ENCODE data around the gene MINDY4B. TPM values are rescaled to one million over a fixed set of nuclear protein-coding genes. Genes with fewer than 3 reads are reported as not detected.

The MINDY4B gene
- not detected for total RNA-seq
- 0.16 TPM for total RNA-seq (2013)

DNA sequence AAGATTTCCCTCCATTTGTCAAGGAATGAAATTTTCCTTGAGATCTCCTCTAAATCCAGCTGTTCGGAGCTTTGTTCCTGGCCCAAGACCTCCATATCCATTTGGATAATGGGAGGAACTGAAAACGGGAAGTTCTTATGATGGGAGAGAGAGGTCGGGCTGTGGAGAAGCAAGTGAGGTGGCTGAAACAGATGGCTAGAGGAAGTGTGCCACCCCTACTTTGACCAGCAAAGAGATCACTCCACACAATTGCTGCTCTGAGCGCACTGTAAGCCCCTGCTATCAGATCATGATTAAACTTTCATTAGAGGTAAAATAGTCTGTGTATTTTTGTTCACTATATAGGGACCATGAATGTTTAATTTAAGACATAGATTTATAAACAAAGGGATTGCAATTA, at the start of gene MINDY4B:
Gene MINDY4B, minus strand, starts transcription at position 101 of the 400 bp plus-strand sequence. Its CDS starts 0 bp downstream, at position 101.
- H3K9me3 Mint-ChIP-seq, result no peaks in the 10 kb centered on the region
- ATAC-seq, result no peak
- no peak within 1 kb of the TSS for H3K27ac Mint-ChIP-seq
- peaks cover 11 to 40% of the 10 kb centered on the region in 2 donors for H3K27me3 Mint-ChIP-seq (ENCODE audit: low read depth in 2 of 2)
- Histone ChIP-seq H3K4me1 (ENCODE audit: control insufficient read depth, insufficient read depth, low read length) (no peaks in the 10 kb centered on the region), H3K27ac (ENCODE audit: low read length) (no peak within 1 kb of the TSS), H3K4me3 (ENCODE audit: low read length) (no peak within 1 kb of the TSS), H3K27me3 (ENCODE audit: control insufficient read depth, insufficient read depth, low read length) (no peaks in the 10 kb centered on the region), H3K36me3 (ENCODE audit: control insufficient read depth, insufficient read depth, low read length) (no peaks in the 10 kb centered on the region), H3K9me3 (ENCODE audit: control insufficient read depth, insufficient read depth, low read length) (no peaks in the 10 kb centered on the region)
- H3K4me1 Mint-ChIP-seq, result no peaks in the 10 kb centered on the region
- H3K36me3 Mint-ChIP-seq, result no peaks in the 10 kb centered on the region
- intact Hi-C loops (cut with micrococcal nuclease), result no loop called here
- 65% methylated on average over 3 of the region's 4 CpGs for WGBS (ENCODE audit: insufficient coverage)
- no peak for DNase-seq
- TF ChIP-seq, protein P1, sequence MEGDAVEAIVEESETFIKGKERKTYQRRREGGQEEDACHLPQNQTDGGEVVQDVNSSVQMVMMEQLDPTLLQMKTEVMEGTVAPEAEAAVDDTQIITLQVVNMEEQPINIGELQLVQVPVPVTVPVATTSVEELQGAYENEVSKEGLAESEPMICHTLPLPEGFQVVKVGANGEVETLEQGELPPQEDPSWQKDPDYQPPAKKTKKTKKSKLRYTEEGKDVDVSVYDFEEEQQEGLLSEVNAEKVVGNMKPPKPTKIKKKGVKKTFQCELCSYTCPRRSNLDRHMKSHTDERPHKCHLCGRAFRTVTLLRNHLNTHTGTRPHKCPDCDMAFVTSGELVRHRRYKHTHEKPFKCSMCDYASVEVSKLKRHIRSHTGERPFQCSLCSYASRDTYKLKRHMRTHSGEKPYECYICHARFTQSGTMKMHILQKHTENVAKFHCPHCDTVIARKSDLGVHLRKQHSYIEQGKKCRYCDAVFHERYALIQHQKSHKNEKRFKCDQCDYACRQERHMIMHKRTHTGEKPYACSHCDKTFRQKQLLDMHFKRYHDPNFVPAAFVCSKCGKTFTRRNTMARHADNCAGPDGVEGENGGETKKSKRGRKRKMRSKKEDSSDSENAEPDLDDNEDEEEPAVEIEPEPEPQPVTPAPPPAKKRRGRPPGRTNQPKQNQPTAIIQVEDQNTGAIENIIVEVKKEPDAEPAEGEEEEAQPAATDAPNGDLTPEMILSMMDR (IDR thresholded peaks at IDR 0.05), result no peak
- no peak within 1 kb of the TSS for H3K4me3 Mint-ChIP-seq

DNA sequence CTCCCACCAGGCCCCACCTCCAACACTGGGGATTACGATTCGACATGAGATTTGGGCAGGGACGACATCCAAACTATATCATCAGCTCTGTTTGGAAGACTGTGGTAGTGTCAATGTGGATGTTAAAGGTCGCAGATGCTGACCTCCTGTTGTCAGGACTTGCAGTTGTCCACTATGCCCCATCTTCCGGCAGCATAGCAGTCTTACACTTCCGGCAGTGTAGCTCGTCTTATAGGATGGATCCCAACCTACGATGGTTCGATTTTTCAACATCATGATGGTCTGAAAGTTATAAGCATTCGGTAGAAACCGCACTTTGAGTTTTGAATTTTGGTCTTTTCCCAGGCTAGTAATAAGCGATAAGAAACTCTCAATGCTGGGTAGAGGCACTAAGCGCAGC, 46.7 kb upstream of the MINDY4B start:
- Mint-ChIP-seq H3K9me3 (no peaks in the 10 kb centered on the region), H3K36me3 (no peaks in the 10 kb centered on the region), H3K27ac (no peak overlapping the region), H3K4me1 (no peaks in the 10 kb centered on the region), H3K4me3 (no peak overlapping the region), H3K27me3 (ENCODE audit: low read depth in 2 of 2) (peaks cover 13 to 28% of the 10 kb centered on the region in 2 donors)
- DNase-seq (no peak), ATAC-seq (no peak)
- no peaks in the 10 kb centered on the region for H3K4me1 ChIP-seq (ENCODE audit: control insufficient read depth, insufficient read depth, low read length)
- no peaks in the 10 kb centered on the region for H3K36me3 ChIP-seq (ENCODE audit: control insufficient read depth, insufficient read depth, low read length)
- TF ChIP-seq, protein P1 (IDR thresholded peaks at IDR 0.05), result no peak
- H3K9me3 ChIP-seq (ENCODE audit: control insufficient read depth, insufficient read depth, low read length), result no peaks in the 10 kb centered on the region
- 92% methylated on average over 10 of the region's 13 CpGs for WGBS (ENCODE audit: insufficient coverage)
- H3K27me3 ChIP-seq (ENCODE audit: control insufficient read depth, insufficient read depth, low read length), result no peaks in the 10 kb centered on the region
- H3K4me3 ChIP-seq (ENCODE audit: low read length), result no peak overlapping the region
- intact Hi-C loops (cut with micrococcal nuclease), result no loop called here
- no peak overlapping the region for H3K27ac ChIP-seq (ENCODE audit: low read length)

DNA sequence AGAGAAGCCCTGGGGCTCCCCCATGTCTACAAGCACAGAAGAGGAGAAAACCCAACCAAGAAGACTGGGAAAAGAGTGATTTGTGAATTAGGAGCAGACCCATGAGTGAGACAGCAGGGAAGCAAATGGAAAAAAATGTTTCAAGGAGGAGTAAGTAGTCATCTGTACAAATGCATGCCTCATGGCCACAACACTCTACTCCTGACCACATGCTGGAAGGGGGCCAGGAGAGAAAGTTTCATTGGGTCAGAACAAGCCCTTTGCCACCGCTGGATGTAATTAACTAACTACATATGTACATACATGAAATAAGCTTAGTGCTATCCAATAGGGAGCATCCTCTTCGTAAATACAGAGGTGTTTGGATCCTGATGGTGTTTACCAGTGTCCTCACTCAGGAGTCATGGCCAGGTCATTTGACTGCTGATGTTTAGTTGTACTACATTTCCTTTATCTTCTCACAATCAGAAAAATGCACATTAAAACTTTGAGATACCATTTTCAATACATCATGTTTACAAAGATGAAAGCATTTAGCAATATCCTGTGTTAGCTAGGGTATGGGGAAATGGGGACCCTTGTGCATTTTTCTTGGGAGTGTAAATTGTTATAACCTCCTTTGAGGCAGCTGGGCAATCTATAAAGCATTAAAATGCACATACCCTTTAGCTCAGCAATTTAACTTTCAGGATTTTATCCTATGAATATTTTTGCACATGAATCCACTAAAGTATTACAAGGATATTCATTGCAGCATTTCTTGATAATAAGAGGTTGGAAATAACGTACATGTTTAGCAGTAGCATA, 40.2 kb upstream of the MINDY4B start:
- no peak for DNase-seq
- H3K36me3 ChIP-seq (ENCODE audit: control insufficient read depth, insufficient read depth, low read length), result no peaks in the 10 kb centered on the region
- Mint-ChIP-seq H3K9me3 (no peaks in the 10 kb centered on the region), H3K4me1 (no peaks in the 10 kb centered on the region), H3K4me3 (no peak overlapping the region), H3K36me3 (no peaks in the 10 kb centered on the region), H3K27me3 (ENCODE audit: low read depth in 2 of 2) (peaks cover 12 to 22% of the 10 kb centered on the region in 2 donors), H3K27ac (no peak overlapping the region)
- WGBS (ENCODE audit: insufficient coverage), result 64% methylated on average over 1 of the region's 3 CpGs
- TF ChIP-seq, protein P1 (IDR thresholded peaks at IDR 0.05), result no peak
- no peaks in the 10 kb centered on the region for H3K4me1 ChIP-seq (ENCODE audit: control insufficient read depth, insufficient read depth, low read length)
- H3K9me3 ChIP-seq (ENCODE audit: control insufficient read depth, insufficient read depth, low read length), result no peaks in the 10 kb centered on the region
- no peak for ATAC-seq
- intact Hi-C loops (cut with micrococcal nuclease), result no loop called here
- H3K27ac ChIP-seq (ENCODE audit: low read length), result no peak overlapping the region
- no peaks in the 10 kb centered on the region for H3K27me3 ChIP-seq (ENCODE audit: control insufficient read depth, insufficient read depth, low read length)
- no peak overlapping the region for H3K4me3 ChIP-seq (ENCODE audit: low read length)

DNA sequence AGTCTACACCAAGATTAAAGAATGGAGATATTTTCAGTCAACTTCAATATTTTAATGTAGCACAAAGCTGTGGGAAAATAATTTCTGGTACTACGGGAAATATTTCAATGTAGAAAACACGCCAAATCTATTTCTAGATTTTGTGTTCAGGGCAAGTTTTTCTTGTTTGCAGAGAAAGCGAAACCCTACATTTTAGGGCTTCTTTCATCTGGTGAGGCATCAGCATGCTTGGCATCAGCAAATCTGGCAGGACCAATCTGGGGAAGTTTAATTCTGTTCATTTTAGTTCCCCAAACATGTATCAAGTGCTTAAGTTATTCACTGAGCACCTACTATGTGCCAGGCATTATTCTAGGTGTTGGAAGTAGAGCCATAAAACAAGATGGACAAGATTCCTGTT, 37.0 kb upstream of the MINDY4B start:
- Mint-ChIP-seq H3K36me3 (no peaks in the 10 kb centered on the region), H3K4me3 (no peak overlapping the region)
- 92% methylated on average over 3 of the region's 3 CpGs for WGBS (ENCODE audit: insufficient coverage)

More for the DNA sequence above, 37.0 kb upstream of the MINDY4B start:
- Histone ChIP-seq H3K36me3 (ENCODE audit: control insufficient read depth, insufficient read depth, low read length) (no peaks in the 10 kb centered on the region), H3K4me1 (ENCODE audit: control insufficient read depth, insufficient read depth, low read length) (no peaks in the 10 kb centered on the region), H3K4me3 (ENCODE audit: low read length) (no peak overlapping the region), H3K27me3 (ENCODE audit: control insufficient read depth, insufficient read depth, low read length) (no peaks in the 10 kb centered on the region), H3K27ac (ENCODE audit: low read length) (no peak overlapping the region), H3K9me3 (ENCODE audit: control insufficient read depth, insufficient read depth, low read length) (no peaks in the 10 kb centered on the region)
- ATAC-seq (no peak), DNase-seq (no peak)
- TF ChIP-seq, protein P1 (IDR thresholded peaks at IDR 0.05), result no peak
- H3K9me3 Mint-ChIP-seq, result no peaks in the 10 kb centered on the region
- peaks cover 19 to 22% of the 10 kb centered on the region in 2 donors for H3K27me3 Mint-ChIP-seq (ENCODE audit: low read depth in 2 of 2)
- H3K27ac Mint-ChIP-seq, result no peak overlapping the region
- intact Hi-C loops (cut with micrococcal nuclease), result no loop called here
- H3K4me1 Mint-ChIP-seq, result no peaks in the 10 kb centered on the region
